Mucosa of gallbladder (tissue), 1 donor: ENCODE measurements around the gene OSBPL10. TPM values are rescaled to one million over a fixed set of nuclear protein-coding genes. Genes with fewer than 3 reads are reported as not detected.
"Not testable (repeated sequence)": the region's sequence is repeated elsewhere in the genome, so short reads cannot be mapped to it uniquely, and the experiment has no call there.

Experiments used
- DNase-seq: peaks from one replicate; pipeline ENCODE4 v3.0.0-alpha.2; 2020; ENCODE audit warnings: low spot score
- total RNA-seq: library from RNA; stranded (reverse); gene quantifications from one replicate; pipeline ENCODE4 v1.2.1, GENCODE V29; 2021
- donor health status: DM: no; HTN: no; CAD: no.

OSBPL10 gene
- total RNA-seq, 1 donor from 2014 or later, result 70.6 TPM

GRCh38 chr3:31993843-31994242, 12.8 kb upstream of the OSBPL10 start:
- no peak for DNase-seq

GRCh38 chr3:31992995-31993394, 11.9 kb upstream of the OSBPL10 start:
- not testable (repeated sequence) for DNase-seq

GRCh38 chr3:31988271-31988670, 7.2 kb upstream of the OSBPL10 start:
- DNase-seq, result no peak

- no peak for DNase-seq
Measured at GRCh38 chr3:31985831-31986230, 4.8 kb upstream of the OSBPL10 start.

GRCh38 chr3:31984321-31984720, 3.3 kb upstream of the OSBPL10 start:
- DNase-seq, result no peak

GRCh38 chr3:31980530-31981205, 394 bp downstream of the OSBPL10 start:
- DNase-seq, result peak; percentile 62

GRCh38 chr3:31979001-31979697, 1.9 kb downstream of the OSBPL10 start:
- no peak for DNase-seq

GRCh38 chr3:31978553-31978952, 2.5 kb downstream of the OSBPL10 start:
- no peak for DNase-seq

- DNase-seq, result no peak
Measured at GRCh38 chr3:31977736-31978135, 3.3 kb downstream of the OSBPL10 start.

GRCh38 chr3:31976302-31976701, 4.8 kb downstream of the OSBPL10 start:
- DNase-seq, result no peak

GRCh38 chr3:31974964-31975363, 6.1 kb downstream of the OSBPL10 start:
- DNase-seq, result no peak

- DNase-seq, result no peak
Measured at GRCh38 chr3:31974471-31974870, 6.6 kb downstream of the OSBPL10 start.

GRCh38 chr3:31973837-31974236, 7.2 kb downstream of the OSBPL10 start:
- DNase-seq, result no peak

GRCh38 chr3:31973081-31973480, 8.0 kb downstream of the OSBPL10 start:
- no peak for DNase-seq

GRCh38 chr3:31971607-31972006, 9.5 kb downstream of the OSBPL10 start:
- DNase-seq, result no peak

- DNase-seq, result no peak
Measured at GRCh38 chr3:31968927-31969418, 12.1 kb downstream of the OSBPL10 start.

GRCh38 chr3:31968369-31968926, 12.6 kb downstream of the OSBPL10 start:
- DNase-seq, result no peak

- no peak for DNase-seq
Measured at GRCh38 chr3:31967592-31967991, 13.5 kb downstream of the OSBPL10 start.

GRCh38 chr3:31966978-31967591, 14.0 kb downstream of the OSBPL10 start:
- DNase-seq, result no peak

GRCh38 chr3:31962801-31963205, 18.3 kb downstream of the OSBPL10 start:
- DNase-seq, result no peak

GRCh38 chr3:31960793-31961431, 20.1 kb downstream of the OSBPL10 start:
- no peak for DNase-seq
